Renal cortical epithelial cell (primary cell): ENCODE measurements around the gene UBE2G1. TPM values are rescaled to one million over a fixed set of nuclear protein-coding genes. Genes with fewer than 3 reads are reported as not detected.
"Not testable (repeated sequence)": the region's sequence is repeated elsewhere in the genome, so short reads cannot be mapped to it uniquely, and the experiment has no call there.

Experiments used
- DNase-seq: peaks from one replicate; pipeline ENCODE4 v3.0.0-alpha.2; 2011; ENCODE audit warnings: low read depth
- total RNA-seq: library from RNA; depleted of rRNA; stranded (reverse); fragments of >200 nt; gene quantifications from 2 replicates; pipeline ENCODE4 v1.2.3, GENCODE V29; 2014

UBE2G1 gene
- total RNA-seq, result 49.5 and 70.1 TPM in 2 replicates

GRCh38 chr17:4366327-4367063, at the start of gene UBE2G1:
Gene UBE2G1 (minus strand): TSS chr17:4366675. CDS start chr17:4366316, 359 bp downstream.
- peak; percentile 87 for DNase-seq

- peak; percentile 67 for DNase-seq
Observed at GRCh38 chr17:4412933-4413831, 46.7 kb upstream of the UBE2G1 start.

- DNase-seq, result no peak
Observed at GRCh38 chr17:4411201-4411600, 44.7 kb upstream of the UBE2G1 start.

- no peak for DNase-seq
Observed at GRCh38 chr17:4409659-4410058, 43.2 kb upstream of the UBE2G1 start.

GRCh38 chr17:4407851-4408250, 41.4 kb upstream of the UBE2G1 start:
- DNase-seq, result no peak

- no peak for DNase-seq
Observed at GRCh38 chr17:4407216-4407615, 40.7 kb upstream of the UBE2G1 start.

- no peak for DNase-seq
Observed at GRCh38 chr17:4406386-4406785, 39.9 kb upstream of the UBE2G1 start.

- no peak for DNase-seq
Observed at GRCh38 chr17:4405699-4406098, 39.2 kb upstream of the UBE2G1 start.

GRCh38 chr17:4405038-4405669, 38.7 kb upstream of the UBE2G1 start:
- no peak for DNase-seq

- DNase-seq, result no peak
Observed at GRCh38 chr17:4397840-4398239, 31.4 kb upstream of the UBE2G1 start.

- DNase-seq, result no peak
Observed at GRCh38 chr17:4395111-4395478, 28.6 kb upstream of the UBE2G1 start.

- peak; percentile 69 for DNase-seq
Observed at GRCh38 chr17:4394208-4395110, 28.0 kb upstream of the UBE2G1 start.

- no peak for DNase-seq
Observed at GRCh38 chr17:4393806-4394205, 27.3 kb upstream of the UBE2G1 start.

GRCh38 chr17:4389079-4389478, 22.6 kb upstream of the UBE2G1 start:
- no peak for DNase-seq

- DNase-seq, result no peak
Observed at GRCh38 chr17:4387137-4387536, 20.7 kb upstream of the UBE2G1 start.

- no peak for DNase-seq
Observed at GRCh38 chr17:4386406-4386805, 19.9 kb upstream of the UBE2G1 start.

- no peak for DNase-seq
Observed at GRCh38 chr17:4381690-4382671, 15.5 kb upstream of the UBE2G1 start.

- DNase-seq, result no peak
Observed at GRCh38 chr17:4378626-4379025, 12.2 kb upstream of the UBE2G1 start.

GRCh38 chr17:4377247-4377646, 10.8 kb upstream of the UBE2G1 start:
- not testable (repeated sequence) for DNase-seq

- DNase-seq, result not testable (repeated sequence)
Observed at GRCh38 chr17:4375796-4376440, 9.4 kb upstream of the UBE2G1 start.
